ENCODE measurements around the gene CD83.
A peak's percentile ranks its signal among the peaks of the same experiment; 100 is the strongest.

Gene CD83

GRCh38 chr6:14142063-14142450 is 24.5 kb downstream of the CD83 start:
- Histone ChIP-seq H3K4me1 (no peaks in the 10 kb centered on the region), H3K27ac (no peak overlapping the region), H3K9ac (no peak overlapping the region), H3K9me3 (ENCODE audit: control insufficient read depth, low read length) (no peaks in the 10 kb centered on the region), H2AFZ (no peak overlapping the region), H3K27me3 (ENCODE audit: control insufficient read depth, insufficient read depth, low read length) (no peaks in the 10 kb centered on the region), H3K4me2 (ENCODE audit: low read length) (no peak overlapping the region), H3K79me2 (no peaks in the 10 kb centered on the region), H3K36me3 (ENCODE audit: control insufficient read depth, insufficient read depth, low read length) (no peaks in the 10 kb centered on the region), H3K4me3 (ENCODE audit: low read depth, low read length) (no peak overlapping the region)
- TF ChIP-seq, protein P1, sequence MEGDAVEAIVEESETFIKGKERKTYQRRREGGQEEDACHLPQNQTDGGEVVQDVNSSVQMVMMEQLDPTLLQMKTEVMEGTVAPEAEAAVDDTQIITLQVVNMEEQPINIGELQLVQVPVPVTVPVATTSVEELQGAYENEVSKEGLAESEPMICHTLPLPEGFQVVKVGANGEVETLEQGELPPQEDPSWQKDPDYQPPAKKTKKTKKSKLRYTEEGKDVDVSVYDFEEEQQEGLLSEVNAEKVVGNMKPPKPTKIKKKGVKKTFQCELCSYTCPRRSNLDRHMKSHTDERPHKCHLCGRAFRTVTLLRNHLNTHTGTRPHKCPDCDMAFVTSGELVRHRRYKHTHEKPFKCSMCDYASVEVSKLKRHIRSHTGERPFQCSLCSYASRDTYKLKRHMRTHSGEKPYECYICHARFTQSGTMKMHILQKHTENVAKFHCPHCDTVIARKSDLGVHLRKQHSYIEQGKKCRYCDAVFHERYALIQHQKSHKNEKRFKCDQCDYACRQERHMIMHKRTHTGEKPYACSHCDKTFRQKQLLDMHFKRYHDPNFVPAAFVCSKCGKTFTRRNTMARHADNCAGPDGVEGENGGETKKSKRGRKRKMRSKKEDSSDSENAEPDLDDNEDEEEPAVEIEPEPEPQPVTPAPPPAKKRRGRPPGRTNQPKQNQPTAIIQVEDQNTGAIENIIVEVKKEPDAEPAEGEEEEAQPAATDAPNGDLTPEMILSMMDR (IDR thresholded peaks at IDR 0.05) = no peak

DNA sequence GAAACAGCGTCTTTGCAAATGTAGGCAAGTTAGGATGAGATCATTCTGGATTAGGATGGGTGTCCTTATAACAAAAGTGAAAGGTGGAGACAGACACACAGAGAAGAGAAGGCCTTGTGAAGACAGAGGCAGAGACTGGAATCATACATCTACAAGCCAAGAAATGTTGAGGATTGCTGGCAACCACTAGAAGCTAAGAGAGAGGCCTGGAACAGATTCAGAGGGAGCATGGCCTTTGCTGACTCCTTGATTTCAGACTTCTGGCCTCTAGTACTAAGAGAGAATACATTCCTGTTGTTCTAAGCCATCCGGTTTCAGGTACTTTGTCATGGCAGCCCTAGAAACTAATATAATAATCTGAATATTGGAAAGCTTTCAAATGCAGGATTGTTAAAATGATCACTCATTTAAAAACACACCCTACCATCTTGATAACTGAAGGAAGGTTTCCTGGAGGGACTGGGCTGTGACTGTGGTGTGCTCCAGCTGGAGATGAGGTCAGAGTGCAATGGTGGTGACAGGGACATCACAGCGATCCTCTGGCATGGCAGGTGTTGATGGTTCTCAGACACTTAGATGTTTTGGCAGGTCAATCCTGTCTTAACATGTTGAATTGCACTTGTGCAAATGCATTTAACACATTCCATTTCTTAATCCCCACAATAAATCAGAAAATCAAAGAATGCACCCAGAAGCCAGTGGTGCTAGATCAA is 25.1 kb downstream of the CD83 start:
- Histone ChIP-seq H3K27me3 (ENCODE audit: control insufficient read depth, insufficient read depth, low read length) (no peaks in the 10 kb centered on the region), H3K9ac (no peak overlapping the region), H3K4me1 (no peaks in the 10 kb centered on the region), H3K36me3 (ENCODE audit: control insufficient read depth, insufficient read depth, low read length) (no peaks in the 10 kb centered on the region), H2AFZ (peak overlapping the region; percentile 38), H3K27ac (no peak overlapping the region), H3K9me3 (ENCODE audit: control insufficient read depth, low read length) (no peaks in the 10 kb centered on the region), H3K4me2 (ENCODE audit: low read length) (no peak overlapping the region), H3K4me3 (ENCODE audit: low read depth, low read length) (no peak overlapping the region), H3K79me2 (no peaks in the 10 kb centered on the region)
- TF ChIP-seq, protein P1 (IDR thresholded peaks at IDR 0.05) = no peak

DNA sequence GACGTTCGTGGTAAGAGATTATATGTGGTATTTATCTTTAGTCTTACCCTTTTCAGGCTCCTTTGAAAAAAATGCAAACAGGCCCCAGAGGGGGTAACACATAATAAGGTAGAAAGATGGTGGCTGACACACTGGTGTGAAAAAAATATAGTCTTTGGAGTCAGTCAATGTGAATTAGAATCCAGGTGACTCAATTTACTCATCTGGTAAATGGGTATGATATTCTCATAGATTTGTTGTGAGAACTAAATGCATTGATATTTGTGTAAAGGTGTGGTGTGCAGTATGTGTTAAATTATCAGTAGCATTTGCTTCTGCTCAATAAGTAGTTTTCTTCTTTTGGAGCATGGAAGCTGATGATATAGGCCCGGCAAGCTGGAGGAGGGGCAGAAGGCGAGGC is 25.7 kb downstream of the CD83 start:
- no peaks in the 10 kb centered on the region for H3K27me3 ChIP-seq (ENCODE audit: control insufficient read depth, insufficient read depth, low read length)
- H3K9ac ChIP-seq = no peak overlapping the region
- H3K4me3 ChIP-seq (ENCODE audit: low read depth, low read length) = no peak overlapping the region
- no peaks in the 10 kb centered on the region for H3K79me2 ChIP-seq
- H3K27ac ChIP-seq = no peak overlapping the region
- no peak overlapping the region for H2AFZ ChIP-seq
- H3K4me1 ChIP-seq = no peaks in the 10 kb centered on the region
- TF ChIP-seq, protein P1 (IDR thresholded peaks at IDR 0.05) = no peak
- no peaks in the 10 kb centered on the region for H3K36me3 ChIP-seq (ENCODE audit: control insufficient read depth, insufficient read depth, low read length)
- H3K4me2 ChIP-seq (ENCODE audit: low read length) = no peak overlapping the region
- no peaks in the 10 kb centered on the region for H3K9me3 ChIP-seq (ENCODE audit: control insufficient read depth, low read length)

- Histone ChIP-seq H3K79me2 (no peaks in the 10 kb centered on the region), H3K9ac (no peak overlapping the region), H3K9me3 (ENCODE audit: control insufficient read depth, low read length) (no peaks in the 10 kb centered on the region), H3K4me1 (no peaks in the 10 kb centered on the region), H3K4me3 (ENCODE audit: low read depth, low read length) (no peak overlapping the region), H3K27ac (no peak overlapping the region), H3K27me3 (ENCODE audit: control insufficient read depth, insufficient read depth, low read length) (no peaks in the 10 kb centered on the region), H2AFZ (no peak overlapping the region), H3K36me3 (ENCODE audit: control insufficient read depth, insufficient read depth, low read length) (no peaks in the 10 kb centered on the region), H3K4me2 (ENCODE audit: low read length) (no peak overlapping the region)
- TF ChIP-seq, protein P1 (IDR thresholded peaks at IDR 0.05) = peak; percentile 95
These were observed 27.1 kb downstream of the CD83 start for GRCh38 chr6:14144678-14145113.

- TF ChIP-seq, protein P1 (IDR thresholded peaks at IDR 0.05) = no peak
- Histone ChIP-seq H3K4me3 (ENCODE audit: low read depth, low read length) (no peak overlapping the region), H3K36me3 (ENCODE audit: control insufficient read depth, insufficient read depth, low read length) (no peaks in the 10 kb centered on the region), H3K4me2 (ENCODE audit: low read length) (no peak overlapping the region), H2AFZ (no peak overlapping the region), H3K27me3 (ENCODE audit: control insufficient read depth, insufficient read depth, low read length) (no peaks in the 10 kb centered on the region), H3K27ac (no peak overlapping the region), H3K9ac (no peak overlapping the region), H3K4me1 (no peaks in the 10 kb centered on the region), H3K9me3 (ENCODE audit: control insufficient read depth, low read length) (no peaks in the 10 kb centered on the region), H3K79me2 (no peaks in the 10 kb centered on the region)
These were observed 29.0 kb downstream of the CD83 start for GRCh38 chr6:14146506-14147096.
